IMR-90 (cell line): ENCODE measurements around the gene NUDT3. TPM values are rescaled to one million over a fixed set of nuclear protein-coding genes. Genes with fewer than 3 reads are reported as not detected.

Source experiments
- ATAC-seq: fragments of 200-7000 bp; cut with Tn5 transposase; 2 replicates; pipeline ENCODE4 v1.9.1; 2020; ENCODE audit warnings: low read depth, mild to moderate bottlenecking, moderate library complexity
- BruUV-seq: library from RNA; stranded (reverse); fragments of 400-500 nt; replicated peaks from 2 replicates; lab custom pipeline; 2021; lab: Mats Ljungman, UMichigan
- CTCF ChIA-PET: fragments of 300-600 bp; formaldehyde crosslinking; extraction: SDS; loops from one replicate; lab custom pipeline; 2021; ENCODE audit warnings: antibody characterized with exemption; lab: Yijun Ruan, JAX
- POLR2A ChIA-PET: fragments of 300-600 bp; sonication (Branson Sonifier 250); formaldehyde crosslinking; loops from one replicate; lab custom pipeline; 2022; ENCODE audit warnings: antibody characterized with exemption; ENCODE audit not compliant: unreplicated experiment; lab: Charles Lee
- DNase-seq: peaks from one replicate; pipeline ENCODE4 v3.0.0; 2013
- H2AFZ ChIP-seq: replicated peaks from 2 replicates; pipeline ENCODE3; 2013; ENCODE audit warnings: low read length, mild to moderate bottlenecking; ENCODE audit not compliant: poor library complexity
- H2AK5ac ChIP-seq: 2 replicates; pipeline ENCODE4 v1.6.1; 2013; ENCODE audit warnings: low read depth, low read length, inconsistent platforms
- H2AK9ac ChIP-seq: replicated peaks from 2 replicates; pipeline ENCODE3; 2013; ENCODE audit warnings: mild to moderate bottlenecking, low read depth, low read length, moderate library complexity; ENCODE audit not compliant: poor library complexity
- H2BK120ac ChIP-seq: 2 replicates; pipeline ENCODE4 v1.6.1; 2013; ENCODE audit warnings: low read depth, low read length, inconsistent platforms
- H2BK15ac ChIP-seq: 3 replicates; pipeline ENCODE4 v1.6.1; 2013; ENCODE audit warnings: low read depth, low read length, inconsistent platforms
- H2BK20ac ChIP-seq: 2 replicates; pipeline ENCODE4 v1.6.1; 2013; ENCODE audit warnings: low read depth, mild to moderate bottlenecking, inconsistent platforms, low read length, moderate library complexity
- H2BK5ac ChIP-seq: 2 replicates; pipeline ENCODE4 v1.6.1; 2013; ENCODE audit warnings: mild to moderate bottlenecking, low read depth, low read length, inconsistent platforms; ENCODE audit not compliant: poor library complexity, severe bottlenecking
- H3K14ac ChIP-seq: replicated peaks from 2 replicates; pipeline ENCODE4 v1.6.1; 2013; ENCODE audit warnings: low read depth, low read length, inconsistent platforms
- H3K18ac ChIP-seq: 2 replicates; pipeline ENCODE4 v1.6.1; 2013; ENCODE audit warnings: low read depth, low read length, control low read depth
- H3K23ac ChIP-seq: 2 replicates; pipeline ENCODE4 v1.6.1; 2013; ENCODE audit warnings: low read depth, low read length, inconsistent platforms
- H3K27ac ChIP-seq: 2 replicates; pipeline ENCODE4 v1.5.1; 2013; ENCODE audit warnings: mild to moderate bottlenecking, control low read depth, low read length; ENCODE audit not compliant: insufficient read depth
- H3K27me3 ChIP-seq: 2 replicates; pipeline ENCODE4 v1.6.1; 2013; ENCODE audit warnings: low read length; ENCODE audit not compliant: control insufficient read depth, insufficient read depth
- H3K36me3 ChIP-seq: 2 replicates; pipeline ENCODE4 v1.6.1; 2013; ENCODE audit warnings: low read length, mixed read lengths; ENCODE audit not compliant: control insufficient read depth, insufficient read depth
- H3K4ac ChIP-seq: 2 replicates; pipeline ENCODE4 v1.6.1; 2013; ENCODE audit warnings: low read depth, low read length, inconsistent platforms
- H3K4me1 ChIP-seq: 2 replicates; pipeline ENCODE4 v1.6.1; 2013; ENCODE audit warnings: low read length, mixed read lengths; ENCODE audit not compliant: control insufficient read depth, insufficient read depth
- H3K4me2 ChIP-seq: 2 replicates; pipeline ENCODE4 v1.6.1; 2013; ENCODE audit warnings: low read depth, mild to moderate bottlenecking, control low read depth, low read length, moderate library complexity
- H3K4me3 ChIP-seq: 2 replicates; pipeline ENCODE4 v1.5.1; 2013; ENCODE audit warnings: low read depth, mild to moderate bottlenecking, control low read depth, low read length, moderate library complexity; ENCODE audit not compliant: insufficient read depth
- H3K56ac ChIP-seq: 2 replicates; pipeline ENCODE4 v1.6.1; 2013; ENCODE audit warnings: low read length, inconsistent platforms; ENCODE audit not compliant: insufficient read depth; ENCODE audit errors: extremely low read depth
- H3K79me1 ChIP-seq, 2 experiments: 2 replicates each; pipeline ENCODE4 v1.6.1; 2013; ENCODE audit warnings: low read length in 2 of 2, inconsistent platforms in 1 of 2, low read depth in 1 of 2
- H3K9ac ChIP-seq: 2 replicates; pipeline ENCODE4 v1.6.1; 2013; ENCODE audit warnings: low read depth, low read length, control low read depth
- H3K9me1 ChIP-seq: 2 replicates; pipeline ENCODE4 v1.6.1; 2013; ENCODE audit warnings: low read length, inconsistent platforms; ENCODE audit not compliant: insufficient read depth
- H3K9me3 ChIP-seq: 2 replicates; pipeline ENCODE4 v1.6.1; 2013; ENCODE audit warnings: low read length; ENCODE audit not compliant: control insufficient read depth, insufficient read depth
- H4K20me1 ChIP-seq: 2 replicates; pipeline ENCODE4 v1.6.1; 2013; ENCODE audit warnings: low read length, inconsistent platforms; ENCODE audit not compliant: insufficient read depth
- H4K5ac ChIP-seq: 2 replicates; pipeline ENCODE4 v1.6.1; 2013; ENCODE audit warnings: mild to moderate bottlenecking, low read depth, low read length, control low read depth
- H4K8ac ChIP-seq, 2 experiments: 2 replicates each; pipeline ENCODE4 v1.6.1; 2013; ENCODE audit warnings: low read depth in 2 of 2, low read length in 2 of 2, control low read depth in 1 of 2, inconsistent platforms in 1 of 2
- H4K91ac ChIP-seq: 2 replicates; pipeline ENCODE4 v1.6.1; 2013; ENCODE audit warnings: low read depth, low read length, inconsistent platforms; ENCODE audit not compliant: insufficient read depth
- BHLHE40 ChIP-seq: fragments of 150-350 bp; IDR thresholded peaks from 2 replicates; pipeline ENCODE4 v1.6.1; 2016; ENCODE audit warnings: mild to moderate bottlenecking, low read depth, low read length
- CEBPB ChIP-seq: IDR thresholded peaks from 2 replicates; pipeline ENCODE4 v1.6.1; 2012; ENCODE audit warnings: low read depth, low read length, improper control_type of control experiment
- CHD1 ChIP-seq: IDR thresholded peaks from 2 replicates; pipeline ENCODE4 v1.6.1; 2012; ENCODE audit warnings: low read depth, low read length, improper control_type of control experiment
- FOS ChIP-seq: fragments of 150-350 bp; IDR thresholded peaks from 2 replicates; pipeline ENCODE4 v1.6.1; 2016; ENCODE audit warnings: low read depth, low read length
- MAFK ChIP-seq: IDR thresholded peaks from 2 replicates; pipeline ENCODE4 v1.6.1; 2012; ENCODE audit warnings: low read depth, low read length, improper control_type of control experiment
- MAZ ChIP-seq: IDR thresholded peaks from 2 replicates; pipeline ENCODE4 v1.6.1; 2012; ENCODE audit warnings: low read depth, mild to moderate bottlenecking, low read length, improper control_type of control experiment, moderate library complexity, borderline replicate concordance
- MXI1 ChIP-seq: IDR thresholded peaks from 2 replicates; pipeline ENCODE4 v1.6.1; 2012; ENCODE audit warnings: low read depth, mild to moderate bottlenecking, low read length, moderate library complexity, borderline replicate concordance
- NFE2L2 ChIP-seq: fragments of 150-350 bp; IDR thresholded peaks from 2 replicates; pipeline ENCODE4 v1.6.1; 2016; ENCODE audit warnings: low read depth, mild to moderate bottlenecking, low read length
- POLR2A ChIP-seq: IDR thresholded peaks from 2 replicates; pipeline ENCODE4 v1.6.1; 2012; ENCODE audit warnings: mild to moderate bottlenecking, low read depth, low read length
- RAD21 ChIP-seq: IDR thresholded peaks from 2 replicates; pipeline ENCODE4 v1.6.1; 2012; ENCODE audit warnings: low read length, improper control_type of control experiment
- RCOR1 ChIP-seq: IDR thresholded peaks from 2 replicates; pipeline ENCODE4 v1.6.1; 2012; ENCODE audit warnings: mild to moderate bottlenecking, low read length, improper control_type of control experiment; ENCODE audit not compliant: insufficient replicate concordance
- RFX5 ChIP-seq: IDR thresholded peaks from 2 replicates; pipeline ENCODE4 v1.8.0; 2012; ENCODE audit warnings: low read depth, mild to moderate bottlenecking, low read length, moderate library complexity
- SMC3 ChIP-seq: fragments of 150-350 bp; IDR thresholded peaks from 2 replicates; pipeline ENCODE4 v1.6.1; 2016; ENCODE audit warnings: low read depth, mild to moderate bottlenecking, antibody characterized with exemption, low read length, moderate library complexity
- WGBS, 2 experiments: methylation state at CpG; one replicate each; pipeline versions ENCODE4 v1.1.5 to v1.1.7; 2013; ENCODE audit warnings: missing lambda C conversion rate in 2 of 2; ENCODE audit not compliant: insufficient read length in 1 of 2; ENCODE audit errors: extremely low coverage in 2 of 2; 5-methylcytosine and 5-hydroxymethylcytosine counted together
- dilution Hi-C: fragments of 300-500 bp; cut with HindIII; formaldehyde crosslinking; loops from one replicate; pipeline ENCODE4 v1.14.3; 2018; ENCODE audit warnings: low sequenced_read_pairs; ENCODE audit not compliant: unreplicated experiment
- in situ Hi-C: fragments of 300-500 bp; cut with MboI; formaldehyde crosslinking; loops from 3 replicates; pipeline ENCODE4 v1.14.3; 2019; ENCODE audit warnings: low sequenced_read_pairs, inconsistent platforms, mixed read lengths
- intact Hi-C: fragments of 100-400 bp; cut with micrococcal nuclease; formaldehyde crosslinking; loops from 2 replicates; pipeline ENCODE4 v1.10.0; 2022
- polyA plus RNA-seq, 3 experiments: library from polyadenylated mRNA; depleted of rRNA; stranded (reverse); fragments of >200 nt; gene quantifications; 2 replicates each; pipeline ENCODE4 v1.2.3, GENCODE V29; 2012; ENCODE audit warnings: low replicate concordance in 1 of 3
- total RNA-seq: library from RNA; depleted of rRNA; stranded (reverse); fragments of >200 nt; gene quantifications from 2 replicates; pipeline ENCODE4 v1.2.3, GENCODE V29; 2012
- TF ChIP-seq, protein P1 (sequence below): conservative IDR thresholded peaks from 2 replicates; pipeline ENCODE4 v1.5.1; 2012; ENCODE audit warnings: mild to moderate bottlenecking, low read depth, low read length, improper control_type of control experiment
- TF ChIP-seq, protein P2 (sequence below): fragments of 150-350 bp; IDR thresholded peaks from 2 replicates; pipeline ENCODE4 v1.6.1; 2017; ENCODE audit warnings: mild to moderate bottlenecking, antibody characterized with exemption, low read length, low read depth
- TF ChIP-seq, protein P3 (sequence below): fragments of 150-350 bp; IDR thresholded peaks from 2 replicates; pipeline ENCODE4 v1.6.1; 2016; ENCODE audit warnings: low read depth, mild to moderate bottlenecking, low read length, moderate library complexity, borderline replicate concordance

NUDT3 gene
- total and polyA plus RNA-seq, 2 of the 4 experiments (the other 2 are of a cell fraction), result 10.1 to 17.2 TPM

- DNase-seq, result no peak
- peaks cover 21% of the 10 kb centered on the region for H3K36me3 ChIP-seq
- no peaks in the 10 kb centered on the region for H3K27me3 ChIP-seq
- ChIA-PET POLR2A (no interaction called here), CTCF (no interaction called here)
- no peak overlapping the region for H3K9ac ChIP-seq
- H3K9me1 ChIP-seq, result peaks cover 12% of the 10 kb centered on the region; the same call in 1 of the 2 replicates
- H2AK5ac ChIP-seq, result no peak overlapping the region
- intact Hi-C loops (no loop called here), dilution Hi-C loops (no loop called here), in situ Hi-C loops (no loop called here)
- no peak overlapping the region for H3K4me3 ChIP-seq
- H3K9me3 ChIP-seq, result peaks cover 5% of the 10 kb centered on the region
- H3K14ac ChIP-seq, result no peak overlapping the region
- no peak overlapping the region for H2AFZ ChIP-seq
- H2BK5ac ChIP-seq, result no peak overlapping the region
- peaks cover 4% of the 10 kb centered on the region; the same call in 1 of the 2 replicates for H4K20me1 ChIP-seq
- H3K4me1 ChIP-seq, result peaks cover 10% of the 10 kb centered on the region
- no peak overlapping the region for H4K5ac ChIP-seq
- no peak overlapping the region for H3K4me2 ChIP-seq
- H3K27ac ChIP-seq, result no peak overlapping the region
- H3K4ac ChIP-seq, result no peak overlapping the region
- H3K79me1 ChIP-seq, result peaks cover 4 to 5% of the 10 kb centered on the region in 2 experiments; a peak in 1 of 4 replicates
- no peak overlapping the region for H2BK15ac ChIP-seq
- H3K18ac ChIP-seq, result no peak overlapping the region
- H4K8ac ChIP-seq, result no peak overlapping the region
- no peak overlapping the region for H3K23ac ChIP-seq
- no peak overlapping the region for H3K56ac ChIP-seq
- no peak overlapping the region for H2BK20ac ChIP-seq
- no peak overlapping the region for H2BK120ac ChIP-seq
- H2AK9ac ChIP-seq, result no peak overlapping the region
- no peak for ATAC-seq
- WGBS, 2 experiments, result no CpG with 5 or more reads among the region's 5 CpGs
- no peak for TF ChIP-seq MAZ
- no peak for TF ChIP-seq CHD1
- TF ChIP-seq CEBPB, result no peak
- TF ChIP-seq, protein P1, sequence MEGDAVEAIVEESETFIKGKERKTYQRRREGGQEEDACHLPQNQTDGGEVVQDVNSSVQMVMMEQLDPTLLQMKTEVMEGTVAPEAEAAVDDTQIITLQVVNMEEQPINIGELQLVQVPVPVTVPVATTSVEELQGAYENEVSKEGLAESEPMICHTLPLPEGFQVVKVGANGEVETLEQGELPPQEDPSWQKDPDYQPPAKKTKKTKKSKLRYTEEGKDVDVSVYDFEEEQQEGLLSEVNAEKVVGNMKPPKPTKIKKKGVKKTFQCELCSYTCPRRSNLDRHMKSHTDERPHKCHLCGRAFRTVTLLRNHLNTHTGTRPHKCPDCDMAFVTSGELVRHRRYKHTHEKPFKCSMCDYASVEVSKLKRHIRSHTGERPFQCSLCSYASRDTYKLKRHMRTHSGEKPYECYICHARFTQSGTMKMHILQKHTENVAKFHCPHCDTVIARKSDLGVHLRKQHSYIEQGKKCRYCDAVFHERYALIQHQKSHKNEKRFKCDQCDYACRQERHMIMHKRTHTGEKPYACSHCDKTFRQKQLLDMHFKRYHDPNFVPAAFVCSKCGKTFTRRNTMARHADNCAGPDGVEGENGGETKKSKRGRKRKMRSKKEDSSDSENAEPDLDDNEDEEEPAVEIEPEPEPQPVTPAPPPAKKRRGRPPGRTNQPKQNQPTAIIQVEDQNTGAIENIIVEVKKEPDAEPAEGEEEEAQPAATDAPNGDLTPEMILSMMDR, result no peak
- no peak for TF ChIP-seq RCOR1
- TF ChIP-seq MAFK, result no peak
- TF ChIP-seq FOS, result no peak
- no peak for TF ChIP-seq SMC3
- TF ChIP-seq, protein P2, sequence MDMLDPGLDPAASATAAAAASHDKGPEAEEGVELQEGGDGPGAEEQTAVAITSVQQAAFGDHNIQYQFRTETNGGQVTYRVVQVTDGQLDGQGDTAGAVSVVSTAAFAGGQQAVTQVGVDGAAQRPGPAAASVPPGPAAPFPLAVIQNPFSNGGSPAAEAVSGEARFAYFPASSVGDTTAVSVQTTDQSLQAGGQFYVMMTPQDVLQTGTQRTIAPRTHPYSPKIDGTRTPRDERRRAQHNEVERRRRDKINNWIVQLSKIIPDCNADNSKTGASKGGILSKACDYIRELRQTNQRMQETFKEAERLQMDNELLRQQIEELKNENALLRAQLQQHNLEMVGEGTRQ, result no peak
- TF ChIP-seq RFX5, result no peak
- TF ChIP-seq NFE2L2, result no peak
- TF ChIP-seq BHLHE40, result no peak
- TF ChIP-seq MXI1, result no peak
- TF ChIP-seq, protein P3, sequence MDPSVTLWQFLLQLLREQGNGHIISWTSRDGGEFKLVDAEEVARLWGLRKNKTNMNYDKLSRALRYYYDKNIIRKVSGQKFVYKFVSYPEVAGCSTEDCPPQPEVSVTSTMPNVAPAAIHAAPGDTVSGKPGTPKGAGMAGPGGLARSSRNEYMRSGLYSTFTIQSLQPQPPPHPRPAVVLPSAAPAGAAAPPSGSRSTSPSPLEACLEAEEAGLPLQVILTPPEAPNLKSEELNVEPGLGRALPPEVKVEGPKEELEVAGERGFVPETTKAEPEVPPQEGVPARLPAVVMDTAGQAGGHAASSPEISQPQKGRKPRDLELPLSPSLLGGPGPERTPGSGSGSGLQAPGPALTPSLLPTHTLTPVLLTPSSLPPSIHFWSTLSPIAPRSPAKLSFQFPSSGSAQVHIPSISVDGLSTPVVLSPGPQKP, result no peak
- TF ChIP-seq RAD21, result no peak
- no peak for TF ChIP-seq POLR2A
- BruUV-seq, result no TSS peak
- H4K91ac ChIP-seq, result no peak overlapping the region
These were observed 103.9 kb downstream of the NUDT3 start for GRCh38 chr6:34288581-34288980.
